Measurements from ENCODE around the gene LCN10. TPM values are rescaled to one million over a fixed set of nuclear protein-coding genes. Genes with fewer than 3 reads are reported as not detected.

The LCN10 gene
- total RNA-seq, 1 experiment from 2014 or later: not detected

DNA sequence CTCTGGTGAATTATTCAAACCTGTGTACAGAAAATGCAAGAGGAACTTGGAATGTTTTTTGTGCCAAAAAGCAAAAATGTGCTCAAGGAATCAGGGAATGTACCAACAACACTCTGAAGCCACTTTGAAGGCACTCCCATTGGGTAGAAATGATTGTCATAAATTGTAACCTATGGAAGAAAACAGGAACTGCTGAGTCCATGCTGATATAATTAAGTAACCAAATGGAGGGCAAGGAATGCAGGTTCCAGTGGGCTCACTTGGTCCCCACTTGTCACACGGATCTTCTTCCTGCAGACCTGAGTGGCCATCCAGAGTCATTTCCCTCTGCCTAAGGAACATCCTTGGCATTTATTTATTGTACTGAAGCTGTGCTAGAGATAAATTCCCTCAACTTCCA is 8.5 kb upstream of the LCN10 start:
- no TSS peak for BruUV-seq (replicated peaks)

DNA sequence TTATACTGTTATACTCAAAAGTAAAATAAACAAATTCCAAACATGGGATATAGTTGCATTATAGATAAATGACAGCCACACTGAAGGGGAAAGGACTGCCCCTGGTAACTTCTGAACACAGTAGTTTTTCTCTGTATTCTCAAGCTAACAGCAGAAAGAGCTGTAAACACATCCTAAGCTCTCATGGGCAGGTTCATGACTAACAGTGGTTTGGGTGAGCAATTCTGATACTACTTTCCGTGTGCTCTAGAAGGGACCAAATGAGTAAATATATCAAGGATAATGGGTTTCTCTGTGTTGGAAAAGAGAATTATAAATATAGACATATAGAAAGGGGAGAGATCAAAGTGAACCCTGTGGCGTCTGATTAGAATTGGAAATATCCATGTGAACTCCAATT is 7.8 kb upstream of the LCN10 start:
- Histone ChIP-seq H3K27me3 (ENCODE audit: low read length) (no peaks in the 10 kb centered on the region), H3K36me3 (ENCODE audit: low read depth, low read length) (no peaks in the 10 kb centered on the region), H3K79me2 (ENCODE audit: low read length) (no peaks in the 10 kb centered on the region), H3K9me2 (replicated peaks; ENCODE audit: low read length) (no peaks in the 10 kb centered on the region), H3K4me3 (ENCODE audit: low read length) (no peak overlapping the region), H3F3A (ENCODE audit: low read length, unreplicated experiment) (no peaks in the 10 kb centered on the region), H3K9me3 (ENCODE audit: low read length) (no peaks in the 10 kb centered on the region), H3K4me2 (ENCODE audit: low read length) (no peak overlapping the region), H3K9ac (ENCODE audit: low read length) (no peak overlapping the region), H3K4me1 (ENCODE audit: insufficient read depth, low read length) (no peaks in the 10 kb centered on the region), H2AFZ (ENCODE audit: low read length) (no peak overlapping the region), H4K20me1 (ENCODE audit: low read length) (no peaks in the 10 kb centered on the region), H3K27ac (ENCODE audit: low read length) (no peak overlapping the region)
- ChIA-PET CTCF (interaction anchor here (0.7 kb wide), 1 partner anchor 317 kb away, joined by 3 read pairs; no protein-coding TSS in a partner anchor), POLR2A (ENCODE audit: unreplicated experiment) (no interaction called here)
- TF ChIP-seq, protein P1, sequence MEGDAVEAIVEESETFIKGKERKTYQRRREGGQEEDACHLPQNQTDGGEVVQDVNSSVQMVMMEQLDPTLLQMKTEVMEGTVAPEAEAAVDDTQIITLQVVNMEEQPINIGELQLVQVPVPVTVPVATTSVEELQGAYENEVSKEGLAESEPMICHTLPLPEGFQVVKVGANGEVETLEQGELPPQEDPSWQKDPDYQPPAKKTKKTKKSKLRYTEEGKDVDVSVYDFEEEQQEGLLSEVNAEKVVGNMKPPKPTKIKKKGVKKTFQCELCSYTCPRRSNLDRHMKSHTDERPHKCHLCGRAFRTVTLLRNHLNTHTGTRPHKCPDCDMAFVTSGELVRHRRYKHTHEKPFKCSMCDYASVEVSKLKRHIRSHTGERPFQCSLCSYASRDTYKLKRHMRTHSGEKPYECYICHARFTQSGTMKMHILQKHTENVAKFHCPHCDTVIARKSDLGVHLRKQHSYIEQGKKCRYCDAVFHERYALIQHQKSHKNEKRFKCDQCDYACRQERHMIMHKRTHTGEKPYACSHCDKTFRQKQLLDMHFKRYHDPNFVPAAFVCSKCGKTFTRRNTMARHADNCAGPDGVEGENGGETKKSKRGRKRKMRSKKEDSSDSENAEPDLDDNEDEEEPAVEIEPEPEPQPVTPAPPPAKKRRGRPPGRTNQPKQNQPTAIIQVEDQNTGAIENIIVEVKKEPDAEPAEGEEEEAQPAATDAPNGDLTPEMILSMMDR (conservative IDR thresholded peaks at IDR 0.05; ENCODE audit: low read depth, low read length): no peak
- TF ChIP-seq EZH2phosphoT487 (IDR thresholded peaks at IDR 0.05; ENCODE audit: borderline replicate concordance, low read length) (no peak), EZH2 (IDR thresholded peaks at IDR 0.05; ENCODE audit: low read length, unreplicated experiment) (no peak)
- ATAC-seq: no peak; the same call in 1 of the 2 replicates
- intact Hi-C loops (cut with micrococcal nuclease): no loop called here
- peak; percentile 39 for DNase-seq
- no TSS peak for BruUV-seq (replicated peaks)

More for the DNA sequence above, 8.5 kb upstream of the LCN10 start:
- TF ChIP-seq EZH2phosphoT487 (IDR thresholded peaks at IDR 0.05; ENCODE audit: borderline replicate concordance, low read length) (no peak), EZH2 (IDR thresholded peaks at IDR 0.05; ENCODE audit: low read length, unreplicated experiment) (no peak)
- TF ChIP-seq, protein P1 (conservative IDR thresholded peaks at IDR 0.05; ENCODE audit: low read depth, low read length): no peak
- DNase-seq (no peak), ATAC-seq (no peak)
- ChIA-PET CTCF (interaction anchor here (0.7 kb wide), 1 partner anchor 316 kb away, joined by 3 read pairs; no protein-coding TSS in a partner anchor), POLR2A (ENCODE audit: unreplicated experiment) (no interaction called here)
- intact Hi-C loops (cut with micrococcal nuclease): no loop called here
- H2AFZ ChIP-seq (ENCODE audit: low read length): no peak overlapping the region
- no peaks in the 10 kb centered on the region for H3K4me1 ChIP-seq (ENCODE audit: insufficient read depth, low read length)
- H3K9ac ChIP-seq (ENCODE audit: low read length): no peak overlapping the region
- no peaks in the 10 kb centered on the region for H3K9me2 ChIP-seq (replicated peaks; ENCODE audit: low read length)
- H3K4me3 ChIP-seq (ENCODE audit: low read length): no peak overlapping the region
- H3K4me2 ChIP-seq (ENCODE audit: low read length): no peak overlapping the region
- no peaks in the 10 kb centered on the region for H3K36me3 ChIP-seq (ENCODE audit: low read depth, low read length)
- no peaks in the 10 kb centered on the region for H3F3A ChIP-seq (ENCODE audit: low read length, unreplicated experiment)
- H4K20me1 ChIP-seq (ENCODE audit: low read length): no peaks in the 10 kb centered on the region
- H3K27ac ChIP-seq (ENCODE audit: low read length): no peak overlapping the region
- no peaks in the 10 kb centered on the region for H3K27me3 ChIP-seq (ENCODE audit: low read length)
- H3K9me3 ChIP-seq (ENCODE audit: low read length): no peaks in the 10 kb centered on the region
- H3K79me2 ChIP-seq (ENCODE audit: low read length): no peaks in the 10 kb centered on the region

DNA sequence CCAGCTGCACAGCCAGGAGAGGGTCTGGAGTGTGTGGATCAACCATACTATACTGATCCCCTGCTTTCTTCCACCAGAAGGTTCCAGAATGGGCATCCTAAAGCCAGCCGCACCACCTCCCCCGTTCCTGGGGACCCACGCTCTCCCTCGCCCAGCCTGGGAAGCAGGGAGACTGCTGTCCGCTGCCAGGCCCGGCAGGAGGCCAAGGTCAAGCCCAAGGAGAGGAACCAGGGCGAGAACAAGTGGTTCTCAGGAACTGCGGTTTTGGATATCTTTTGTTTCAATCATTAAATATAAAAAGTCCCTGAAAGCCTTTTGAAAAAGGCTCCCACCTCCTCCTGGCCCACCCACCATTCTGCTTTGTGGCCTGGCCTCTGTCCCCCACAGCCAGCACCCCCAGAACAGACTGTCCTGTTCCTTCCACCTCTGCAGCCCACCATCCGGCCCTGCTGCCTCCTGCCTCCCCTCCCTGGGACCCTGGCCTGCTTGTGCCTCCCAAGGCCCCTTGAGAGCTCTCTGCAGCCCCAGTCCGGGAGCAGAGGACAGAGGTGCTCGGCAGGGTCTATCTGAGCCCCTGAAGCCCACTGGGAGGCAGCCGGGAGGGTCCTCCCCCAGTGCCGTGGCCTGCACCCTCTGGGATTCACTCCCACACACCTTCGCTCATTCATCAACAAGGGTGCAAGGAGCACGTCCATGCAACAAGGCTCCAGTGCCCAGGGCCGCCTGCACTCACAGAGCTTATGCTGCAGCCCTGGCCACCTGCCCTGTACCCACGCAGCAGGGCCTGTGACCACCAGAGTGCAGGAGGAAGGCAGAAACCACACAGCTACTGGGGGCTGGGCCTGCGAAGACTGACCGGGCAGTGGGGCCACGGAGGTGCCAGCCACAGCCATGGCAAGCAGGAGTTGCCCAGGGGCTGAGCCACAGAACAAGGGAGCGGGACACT is 6.2 kb upstream of the LCN10 start:
- Histone ChIP-seq H3F3A (ENCODE audit: low read length, unreplicated experiment) (no peaks in the 10 kb centered on the region), H3K9ac (ENCODE audit: low read length) (no peak overlapping the region), H3K9me2 (replicated peaks; ENCODE audit: low read length) (no peaks in the 10 kb centered on the region), H3K27me3 (ENCODE audit: low read length) (no peaks in the 10 kb centered on the region), H2AFZ (ENCODE audit: low read length) (no peak overlapping the region), H3K4me1 (ENCODE audit: insufficient read depth, low read length) (no peaks in the 10 kb centered on the region), H3K4me3 (ENCODE audit: low read length) (no peak overlapping the region), H3K9me3 (ENCODE audit: low read length) (no peaks in the 10 kb centered on the region), H4K20me1 (ENCODE audit: low read length) (no peaks in the 10 kb centered on the region), H3K79me2 (ENCODE audit: low read length) (no peaks in the 10 kb centered on the region), H3K4me2 (ENCODE audit: low read length) (no peak overlapping the region), H3K36me3 (ENCODE audit: low read depth, low read length) (no peaks in the 10 kb centered on the region), H3K27ac (ENCODE audit: low read length) (no peak overlapping the region)
- intact Hi-C loops (cut with micrococcal nuclease): no loop called here
- no TSS peak for BruUV-seq (replicated peaks)
- ChIA-PET POLR2A (ENCODE audit: unreplicated experiment) (no interaction called here), CTCF (no interaction called here)
- ATAC-seq: no peak
- DNase-seq: no peak
- TF ChIP-seq, protein P1 (conservative IDR thresholded peaks at IDR 0.05; ENCODE audit: low read depth, low read length): no peak
- TF ChIP-seq EZH2 (IDR thresholded peaks at IDR 0.05; ENCODE audit: low read length, unreplicated experiment): no peak
- TF ChIP-seq EZH2phosphoT487 (IDR thresholded peaks at IDR 0.05; ENCODE audit: borderline replicate concordance, low read length): no peak

All from PC-3 (cell line).